ENCODE results near the gene SPEM3.

SPEM3 gene

GRCh38 chr17:7418472-7419152 is 10.0 kb upstream of the SPEM3 start:
- no peak for TF ChIP-seq CTCF (IDR thresholded peaks at IDR 0.05)

GRCh38 chr17:7419819-7420610 is 8.6 kb upstream of the SPEM3 start, which contains the start of gene SPEM1:
SPEM1 (plus strand) TSS chr17:7420324; CDS start chr17:7420385, 61 bp downstream.
- TF ChIP-seq CTCF (IDR thresholded peaks at IDR 0.05): no peak

DNA sequence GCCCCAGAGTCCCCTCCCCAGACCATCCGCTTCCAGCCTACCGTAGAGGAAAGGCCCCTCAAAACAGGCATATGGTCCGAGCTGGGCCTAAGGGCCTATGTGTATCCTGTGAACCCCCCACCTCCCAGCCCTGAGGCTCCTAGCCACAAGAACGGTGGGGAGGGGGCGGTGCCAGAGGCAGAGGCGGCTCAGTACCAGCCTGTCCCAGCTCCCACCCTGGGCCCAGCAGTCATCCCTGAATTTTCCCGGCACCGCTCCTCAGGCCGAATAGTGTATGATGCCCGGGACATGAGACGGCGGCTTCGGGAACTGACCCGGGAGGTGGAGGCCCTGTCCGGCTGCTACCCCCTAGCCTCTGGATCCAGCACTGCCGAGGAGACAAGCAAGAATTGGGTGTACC is 7.5 kb upstream of the SPEM3 start:
- no peak for TF ChIP-seq CTCF (IDR thresholded peaks at IDR 0.05)

GRCh38 chr17:7423679-7424078 is 5.0 kb upstream of the SPEM3 start:
- no peak for TF ChIP-seq CTCF (IDR thresholded peaks at IDR 0.05)

DNA sequence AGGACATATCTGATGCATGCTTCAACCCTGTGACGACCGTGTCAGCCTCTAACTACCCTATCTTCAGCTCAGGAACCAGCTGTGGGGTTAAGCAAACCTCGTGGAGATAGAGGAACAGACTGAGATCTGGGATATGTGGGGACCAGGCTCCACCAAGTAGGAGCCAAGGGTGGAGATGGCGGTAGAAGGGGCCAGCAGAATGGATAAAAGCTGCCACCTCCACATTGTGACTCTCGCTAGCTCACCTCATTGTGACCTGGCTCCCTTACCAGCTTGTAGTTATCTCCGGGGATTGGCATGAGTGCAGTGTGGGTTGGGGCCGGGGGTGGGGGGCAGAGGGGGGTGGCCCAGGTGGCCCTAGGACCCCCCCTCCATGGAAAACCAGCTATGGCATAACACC is 3.3 kb upstream of the SPEM3 start, which contains the start of gene SPEM2:
SPEM2 (plus strand) TSS at position 301 of the 400 bp plus-strand sequence; CDS start at position 374, 73 bp downstream.
- TF ChIP-seq CTCF (IDR thresholded peaks at IDR 0.05): no peak

DNA sequence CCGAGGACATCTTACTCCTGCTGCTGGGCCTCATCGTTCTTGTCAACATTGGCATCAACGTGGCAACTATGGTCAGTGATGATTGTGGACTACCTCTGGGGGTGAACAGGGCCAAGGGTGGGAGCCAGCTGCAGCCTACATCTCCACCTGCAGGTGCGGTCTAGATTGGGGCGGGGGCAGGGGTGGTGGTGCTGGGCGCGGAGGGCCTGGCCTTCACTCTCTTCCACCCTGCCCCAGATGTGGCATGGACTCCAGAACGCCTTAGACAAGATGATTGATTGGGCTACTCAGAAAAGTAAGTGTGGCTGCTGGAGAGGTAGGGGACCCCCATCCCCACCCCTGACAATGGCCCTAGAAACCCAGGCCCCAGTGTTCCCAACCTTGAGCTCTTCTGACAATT is 2.9 kb upstream of the SPEM3 start:
- no peak for TF ChIP-seq CTCF (IDR thresholded peaks at IDR 0.05)

DNA sequence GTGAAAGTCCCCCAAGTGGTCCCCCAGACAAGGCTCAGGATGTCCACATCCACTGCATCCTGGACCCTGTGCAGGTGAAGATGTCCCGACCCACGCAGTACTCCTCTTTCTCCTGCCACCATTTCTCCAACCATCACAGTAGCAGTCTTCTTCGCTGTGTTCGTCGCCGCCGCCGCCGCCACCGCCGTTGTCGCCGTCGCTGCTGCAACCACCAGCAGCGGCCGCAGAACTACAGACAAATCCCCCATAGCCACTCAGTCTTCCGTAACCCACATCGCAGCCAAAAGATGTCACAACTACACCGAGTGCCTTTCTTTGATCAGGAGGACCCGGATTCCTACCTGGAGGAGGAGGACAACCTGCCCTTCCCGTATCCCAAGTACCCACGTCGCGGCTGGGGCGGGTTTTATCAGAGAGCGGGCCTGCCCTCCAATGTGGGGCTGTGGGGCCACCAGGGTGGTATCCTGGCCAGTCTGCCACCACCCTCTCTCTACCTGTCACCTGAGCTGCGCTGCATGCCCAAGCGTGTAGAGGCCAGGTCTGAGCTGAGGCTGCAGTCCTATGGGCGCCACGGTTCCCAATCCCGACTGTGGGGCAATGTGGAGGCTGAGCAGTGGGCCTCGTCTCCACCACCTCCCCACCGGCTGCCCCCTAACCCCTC is 2.3 kb upstream of the SPEM3 start:
- TF ChIP-seq CTCF (IDR thresholded peaks at IDR 0.05): no peak

All from LNCAP (cell line).